ENCODE measurements around the gene ARSJ.
"Not testable (repeated sequence)": the region's sequence is repeated elsewhere in the genome, so short reads cannot be mapped to it uniquely, and the experiment has no call there.

Gene ARSJ

DNA sequence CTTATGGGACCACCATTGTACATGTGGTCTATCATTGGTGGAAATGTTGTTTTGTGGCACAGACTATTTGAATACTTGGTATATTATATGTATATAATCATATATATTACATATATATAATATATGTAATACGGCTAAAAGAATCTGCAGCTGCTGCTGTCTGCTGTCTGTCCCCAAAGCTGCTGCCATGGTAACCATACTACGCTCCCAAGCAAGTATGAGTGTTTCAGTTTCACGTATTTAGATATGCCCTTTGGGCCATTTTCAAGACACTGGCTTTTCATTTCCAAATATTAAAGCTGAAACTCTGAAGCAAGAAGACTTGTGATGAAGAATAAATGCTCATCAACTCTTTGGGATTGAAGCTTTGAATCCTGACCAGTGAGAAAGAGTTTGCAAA is 42.0 kb upstream of the ARSJ start:
- Histone ChIP-seq H3K27me3 (ENCODE audit: insufficient read depth, low read depth, severe bottlenecking) (no peaks in the 10 kb centered on the region), H3K36me3 (no peaks in the 10 kb centered on the region), H3K9me3 (ENCODE audit: severe bottlenecking) (no peaks in the 10 kb centered on the region), H3K27ac (no peak overlapping the region), H3K4me3 (ENCODE audit: low read depth, low read length) (no peak overlapping the region)
- no peak for DNase-seq
- TF ChIP-seq, protein P1, sequence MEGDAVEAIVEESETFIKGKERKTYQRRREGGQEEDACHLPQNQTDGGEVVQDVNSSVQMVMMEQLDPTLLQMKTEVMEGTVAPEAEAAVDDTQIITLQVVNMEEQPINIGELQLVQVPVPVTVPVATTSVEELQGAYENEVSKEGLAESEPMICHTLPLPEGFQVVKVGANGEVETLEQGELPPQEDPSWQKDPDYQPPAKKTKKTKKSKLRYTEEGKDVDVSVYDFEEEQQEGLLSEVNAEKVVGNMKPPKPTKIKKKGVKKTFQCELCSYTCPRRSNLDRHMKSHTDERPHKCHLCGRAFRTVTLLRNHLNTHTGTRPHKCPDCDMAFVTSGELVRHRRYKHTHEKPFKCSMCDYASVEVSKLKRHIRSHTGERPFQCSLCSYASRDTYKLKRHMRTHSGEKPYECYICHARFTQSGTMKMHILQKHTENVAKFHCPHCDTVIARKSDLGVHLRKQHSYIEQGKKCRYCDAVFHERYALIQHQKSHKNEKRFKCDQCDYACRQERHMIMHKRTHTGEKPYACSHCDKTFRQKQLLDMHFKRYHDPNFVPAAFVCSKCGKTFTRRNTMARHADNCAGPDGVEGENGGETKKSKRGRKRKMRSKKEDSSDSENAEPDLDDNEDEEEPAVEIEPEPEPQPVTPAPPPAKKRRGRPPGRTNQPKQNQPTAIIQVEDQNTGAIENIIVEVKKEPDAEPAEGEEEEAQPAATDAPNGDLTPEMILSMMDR (IDR thresholded peaks at IDR 0.05; ENCODE audit: low read depth, low read length) = no peak

DNA sequence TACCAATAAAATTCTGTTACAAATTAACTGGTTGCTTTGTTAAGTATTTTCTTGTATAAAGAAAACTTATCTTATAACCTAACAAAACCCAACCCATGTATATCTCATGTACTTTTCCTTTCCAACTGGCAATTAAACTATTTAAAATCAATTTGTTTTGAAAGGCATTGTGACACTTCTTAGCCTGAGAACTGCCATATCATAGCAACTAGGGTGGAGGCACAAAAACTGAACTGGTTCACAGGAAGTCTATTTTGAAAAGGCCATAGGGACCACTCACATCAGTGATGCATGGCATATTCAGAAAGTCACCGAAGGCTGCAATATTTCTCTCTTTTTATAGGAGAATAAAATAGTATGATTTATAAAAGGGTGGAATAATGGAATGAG is 40.5 kb upstream of the ARSJ start:
- Histone ChIP-seq H3K4me3 (ENCODE audit: low read depth, low read length) (no peak overlapping the region), H3K27ac (no peak overlapping the region), H3K36me3 (no peaks in the 10 kb centered on the region), H3K27me3 (ENCODE audit: insufficient read depth, low read depth, severe bottlenecking) (no peaks in the 10 kb centered on the region), H3K9me3 (ENCODE audit: severe bottlenecking) (no peaks in the 10 kb centered on the region)
- no peak for DNase-seq
- TF ChIP-seq, protein P1 (IDR thresholded peaks at IDR 0.05; ENCODE audit: low read depth, low read length) = no peak

DNA sequence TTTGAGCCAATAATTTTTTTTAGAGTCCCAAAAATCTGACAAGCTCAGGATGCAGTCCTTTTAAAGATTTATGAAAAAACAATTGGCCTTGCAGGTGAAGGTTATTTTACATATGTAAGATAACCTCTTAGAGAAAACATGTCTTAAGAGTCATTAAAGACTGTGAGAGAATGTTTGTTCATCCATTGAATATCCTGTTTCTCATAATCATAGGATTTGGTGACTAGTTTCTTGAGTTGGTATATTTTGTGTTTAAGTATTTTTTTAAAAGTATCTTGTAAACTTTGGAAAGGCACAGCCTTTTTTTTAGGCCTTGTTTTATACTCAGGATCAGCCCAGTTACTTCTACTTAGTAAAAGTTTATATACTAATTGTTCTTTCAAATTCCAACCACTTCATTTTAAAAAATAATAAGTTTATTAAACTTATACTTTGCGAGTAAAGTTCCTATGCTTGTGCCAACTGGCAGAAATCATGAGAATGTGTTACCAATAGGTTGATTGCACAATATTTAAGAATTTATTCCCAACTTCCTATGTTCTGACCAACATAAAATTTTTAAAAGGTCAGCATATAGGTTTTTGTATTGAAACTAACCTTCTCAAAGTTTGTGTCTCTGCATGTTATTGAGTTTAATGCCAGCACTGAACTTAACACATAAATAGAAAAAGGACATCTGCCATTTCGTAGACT is 40.0 kb upstream of the ARSJ start:
- TF ChIP-seq, protein P1 (IDR thresholded peaks at IDR 0.05; ENCODE audit: low read depth, low read length) = no peak
- H3K9me3 ChIP-seq (ENCODE audit: severe bottlenecking) = no peaks in the 10 kb centered on the region
- no peak overlapping the region for H3K4me3 ChIP-seq (ENCODE audit: low read depth, low read length)
- H3K27me3 ChIP-seq (ENCODE audit: insufficient read depth, low read depth, severe bottlenecking) = no peaks in the 10 kb centered on the region
- H3K36me3 ChIP-seq = no peaks in the 10 kb centered on the region
- no peak overlapping the region for H3K27ac ChIP-seq
- DNase-seq = no peak

DNA sequence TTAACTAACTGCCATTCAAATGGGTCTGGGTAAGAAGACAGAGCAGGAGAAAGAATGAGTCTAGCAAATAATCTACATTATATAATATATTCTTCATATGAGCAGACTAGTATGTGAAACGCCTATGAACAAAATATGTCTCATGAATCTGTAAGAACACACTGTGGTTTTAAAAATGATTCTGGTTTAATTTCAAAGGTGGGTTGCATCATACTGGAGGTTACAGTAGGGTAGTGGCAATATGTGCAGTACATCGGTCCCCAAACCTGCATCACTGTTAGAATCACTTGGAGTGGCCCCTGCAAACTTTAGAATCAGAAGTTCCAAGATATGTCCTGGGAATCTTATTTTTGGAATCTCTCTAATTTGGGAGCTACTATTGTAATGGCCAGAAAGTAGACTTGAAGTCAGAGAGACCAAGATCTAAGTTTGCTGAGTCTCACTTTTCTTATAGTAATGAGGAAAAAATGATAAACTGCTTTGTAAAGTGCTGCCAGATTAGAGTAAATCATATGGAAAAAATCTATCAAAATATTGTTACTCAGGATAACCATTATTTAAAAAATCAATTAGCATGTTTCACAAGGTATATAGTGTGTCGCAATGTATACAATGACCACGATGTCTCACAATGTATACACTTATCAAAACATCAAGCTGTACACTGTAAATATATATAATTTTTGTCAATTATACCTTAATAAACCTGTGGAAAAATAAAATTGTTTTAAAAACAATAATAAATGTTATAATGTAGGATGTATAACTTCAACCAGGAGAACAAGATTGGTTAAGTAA is 37.9 kb upstream of the ARSJ start:
- Histone ChIP-seq H3K36me3 (no peaks in the 10 kb centered on the region), H3K4me3 (ENCODE audit: low read depth, low read length) (no peak overlapping the region), H3K27ac (no peak overlapping the region), H3K27me3 (ENCODE audit: insufficient read depth, low read depth, severe bottlenecking) (no peaks in the 10 kb centered on the region), H3K9me3 (ENCODE audit: severe bottlenecking) (no peaks in the 10 kb centered on the region)
- TF ChIP-seq, protein P1 (IDR thresholded peaks at IDR 0.05; ENCODE audit: low read depth, low read length) = no peak
- no peak for DNase-seq

DNA sequence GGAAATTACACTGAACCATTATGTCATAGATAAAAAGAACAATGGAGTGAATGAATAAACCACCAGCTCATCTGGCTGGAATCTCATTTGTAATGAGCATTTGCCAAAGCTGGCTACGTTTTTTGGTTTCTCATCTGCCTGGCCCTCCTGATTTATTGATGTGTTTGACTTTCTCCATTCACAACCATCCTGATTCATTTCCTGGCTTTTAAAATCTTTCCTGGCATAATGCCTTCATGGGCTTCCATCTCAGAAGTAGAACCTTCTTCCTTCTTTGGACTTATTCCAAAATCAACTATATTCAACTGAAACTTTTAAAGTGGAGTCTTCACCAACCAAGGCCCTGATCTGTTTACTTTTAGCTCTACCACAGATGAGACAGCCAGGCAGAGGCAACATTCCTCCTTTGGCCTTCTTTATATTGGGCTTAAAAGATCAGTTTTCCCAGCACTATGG is 36.0 kb upstream of the ARSJ start:
- Histone ChIP-seq H3K9me3 (ENCODE audit: severe bottlenecking) (no peaks in the 10 kb centered on the region), H3K27me3 (ENCODE audit: insufficient read depth, low read depth, severe bottlenecking) (no peaks in the 10 kb centered on the region), H3K36me3 (no peaks in the 10 kb centered on the region), H3K27ac (no peak overlapping the region), H3K4me3 (ENCODE audit: low read depth, low read length) (no peak overlapping the region)
- no peak for DNase-seq
- TF ChIP-seq, protein P1 (IDR thresholded peaks at IDR 0.05; ENCODE audit: low read depth, low read length) = no peak

DNA sequence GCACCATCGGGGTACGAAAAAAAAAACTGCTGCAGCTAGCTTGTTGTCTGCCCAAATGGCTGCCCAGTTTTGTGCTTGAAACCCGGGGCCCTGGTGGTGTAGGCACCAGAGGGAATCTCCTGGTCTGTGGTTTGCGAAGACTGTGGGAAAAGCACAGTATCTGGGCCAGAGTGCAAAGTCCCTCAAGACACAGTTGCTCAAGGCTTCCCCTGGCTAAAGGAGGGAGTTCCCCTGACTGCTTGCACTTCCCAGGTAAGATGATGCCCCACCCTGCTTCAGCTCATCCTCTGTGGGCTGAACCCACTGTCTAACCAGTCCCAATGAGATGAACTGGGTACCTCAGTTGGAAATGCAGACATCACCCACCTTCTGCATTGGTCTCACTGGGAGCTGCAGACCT is 33.8 kb upstream of the ARSJ start:
- H3K9me3 ChIP-seq (ENCODE audit: severe bottlenecking); H3K27me3 ChIP-seq (ENCODE audit: insufficient read depth, low read depth, severe bottlenecking); H3K27ac ChIP-seq; H3K4me3 ChIP-seq (ENCODE audit: low read depth, low read length); H3K36me3 ChIP-seq; DNase-seq: not testable (repeated sequence)
